HG02981 (cell line): ENCODE measurements around the gene NATD1.

ENCODE experiments used
- ATAC-seq: cut with Tn5 transposase; IDR thresholded peaks from one replicate; pipeline ENCODE4 v1.9.1; 2021; ENCODE audit warnings: mild to moderate bottlenecking, moderate library complexity; ENCODE audit not compliant: unreplicated experiment

Gene NATD1

DNA sequence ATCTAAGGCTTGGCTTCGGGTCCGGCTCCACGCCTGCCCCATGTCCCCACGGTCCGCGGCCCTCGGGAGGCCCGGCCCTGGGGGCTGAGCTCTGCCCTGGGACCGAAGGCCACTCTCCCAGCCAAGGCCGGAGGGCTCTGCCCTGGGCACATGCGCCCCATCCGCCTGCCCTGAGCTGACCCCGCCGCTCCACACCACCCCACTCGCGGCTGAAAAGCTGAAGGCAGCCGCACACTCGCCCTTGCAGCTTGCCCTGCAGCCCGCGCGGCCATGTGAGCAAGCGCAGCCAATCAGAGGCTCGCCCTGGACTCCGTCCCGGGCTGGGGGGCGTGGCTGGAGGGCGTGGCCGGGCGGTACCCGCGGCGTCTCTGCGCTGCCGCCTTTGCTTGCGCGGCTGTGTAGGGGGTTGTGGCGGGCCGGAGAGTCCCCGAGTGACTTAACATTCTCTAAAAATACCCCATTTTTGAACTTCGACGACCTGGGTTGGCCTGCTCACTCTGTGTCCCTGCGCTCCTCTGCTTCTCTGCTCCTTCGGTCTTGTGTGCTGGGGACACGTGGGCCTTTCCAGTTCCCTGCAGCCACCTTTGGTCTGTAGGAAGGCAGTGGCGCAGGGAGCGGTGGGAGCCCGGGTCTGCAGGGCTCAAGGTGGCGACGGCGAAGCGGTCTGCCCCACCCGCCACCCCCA, 22.5 kb upstream of the NATD1 start:
- peak; percentile 88 for ATAC-seq

DNA sequence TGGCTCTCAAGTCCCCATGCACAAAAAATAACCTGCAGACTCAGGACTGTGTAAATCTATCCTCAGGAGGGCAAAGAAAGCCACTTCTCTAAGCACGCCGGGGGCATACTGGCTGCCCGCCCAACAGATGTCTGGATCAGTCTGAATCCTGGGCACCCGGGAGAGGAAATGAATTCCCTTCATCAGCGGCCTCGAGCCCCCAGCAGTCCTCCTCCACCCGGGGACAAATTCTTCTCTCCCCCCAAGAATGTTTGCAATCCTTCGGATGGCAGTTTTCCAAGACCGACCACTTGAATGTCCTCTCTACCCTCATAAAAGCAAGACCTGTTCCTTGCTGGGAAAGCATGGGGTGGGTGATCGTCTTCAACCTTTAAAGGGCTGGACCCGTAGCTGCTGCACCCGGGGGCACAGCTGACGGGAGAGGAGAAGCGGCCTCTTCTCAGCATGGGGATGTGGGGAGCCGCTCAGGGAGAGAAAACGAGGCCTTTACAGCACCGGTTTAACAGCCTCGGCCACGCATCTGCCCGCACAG, 21.9 kb upstream of the NATD1 start:
- no peak for ATAC-seq

DNA sequence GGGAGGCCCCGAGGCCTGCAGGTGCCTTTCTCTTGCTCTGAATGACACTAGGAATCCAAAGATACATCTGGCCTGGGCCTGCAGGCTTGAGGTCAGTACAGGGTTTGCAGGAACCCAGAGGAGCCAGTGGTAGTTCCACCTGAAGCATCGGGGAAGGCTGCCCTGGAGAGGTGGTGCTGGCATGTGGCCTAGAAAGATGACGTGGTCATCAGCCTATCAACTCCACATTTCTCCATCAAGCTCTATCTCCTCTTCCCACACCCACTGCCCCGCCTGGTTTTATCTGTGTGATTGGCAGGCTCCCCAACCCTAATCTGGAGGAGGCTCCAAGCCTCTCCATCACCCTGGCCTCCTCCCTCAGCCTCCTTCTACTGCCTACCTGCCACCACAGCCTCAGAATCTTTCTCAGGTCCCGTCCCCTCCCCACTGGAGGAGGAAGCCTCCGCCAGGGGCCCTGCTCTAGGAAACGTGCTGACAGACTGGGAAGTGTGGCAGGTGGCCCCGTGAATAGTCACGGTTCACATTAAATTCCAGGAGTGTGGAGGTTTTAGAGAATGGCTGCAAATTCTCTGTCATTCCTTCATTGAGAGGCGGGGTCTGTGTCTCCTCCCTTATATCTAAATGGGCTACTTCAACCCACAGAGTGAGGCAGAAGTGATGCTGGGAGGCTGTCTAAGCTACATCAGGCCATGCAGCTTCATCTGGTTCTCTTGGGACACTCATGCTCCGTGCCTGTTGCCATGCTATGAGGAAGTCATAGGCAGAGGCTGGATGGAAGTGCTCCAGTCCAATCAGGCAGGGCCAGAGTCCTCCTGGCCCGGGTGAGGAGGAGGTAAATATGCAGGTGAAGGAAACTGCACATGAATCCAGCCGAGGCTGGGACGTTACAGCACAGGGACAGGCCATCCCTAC, 19.9 kb upstream of the NATD1 start:
- no peak for ATAC-seq

DNA sequence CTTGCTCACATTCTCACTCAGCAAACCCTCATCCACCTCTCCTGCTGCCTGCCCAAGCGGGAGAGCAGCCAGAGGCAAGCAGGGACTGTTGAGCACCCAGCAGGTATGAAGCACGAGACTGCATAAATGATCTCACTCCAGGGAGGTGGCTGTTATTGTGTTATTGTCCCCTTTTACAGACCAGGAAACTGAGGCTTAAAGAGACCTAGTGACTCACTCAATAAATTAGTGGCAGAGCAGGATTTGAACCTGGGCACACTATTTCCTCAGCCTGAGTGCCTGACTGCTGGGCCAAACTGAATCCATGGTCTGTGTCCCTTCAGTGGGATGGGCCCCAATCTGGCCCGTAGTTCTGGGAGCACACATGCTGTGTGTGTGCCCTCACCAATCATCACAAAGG, 19.0 kb upstream of the NATD1 start:
- no peak for ATAC-seq

DNA sequence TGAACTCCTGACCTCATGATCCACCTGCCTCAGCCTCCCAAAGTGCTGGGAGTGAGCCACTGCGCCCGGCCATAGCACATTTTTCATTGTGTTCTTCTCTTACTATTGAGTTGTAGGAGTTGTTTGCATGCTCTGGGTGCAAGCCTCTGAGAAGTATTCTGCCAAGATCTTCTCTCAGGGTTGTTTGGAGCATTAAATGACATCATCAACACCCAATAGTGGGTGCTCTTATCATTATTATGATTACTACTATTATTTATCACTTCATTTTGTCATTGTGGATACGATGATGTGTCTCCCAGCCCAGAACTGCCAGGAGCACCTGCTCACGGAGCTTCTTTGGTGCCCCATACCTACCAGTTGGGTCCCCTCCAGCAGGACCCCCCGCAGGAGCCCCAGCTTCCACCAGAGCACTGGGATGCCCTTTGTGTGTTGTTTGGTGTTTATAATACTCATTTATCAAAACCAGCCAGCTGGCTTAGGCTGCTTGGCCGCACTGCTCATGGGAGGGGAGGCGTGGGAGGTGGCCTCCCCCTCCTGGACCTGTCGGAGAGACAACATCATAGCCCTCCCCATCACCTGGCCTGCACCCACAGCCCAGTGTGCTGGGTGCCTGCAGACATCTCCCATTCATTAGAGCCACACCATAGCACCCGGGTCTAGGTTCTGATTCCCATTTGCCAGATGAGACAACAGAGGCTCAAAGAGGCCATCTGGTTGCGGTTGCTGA, 18.4 kb upstream of the NATD1 start:
- ATAC-seq, result no peak

DNA sequence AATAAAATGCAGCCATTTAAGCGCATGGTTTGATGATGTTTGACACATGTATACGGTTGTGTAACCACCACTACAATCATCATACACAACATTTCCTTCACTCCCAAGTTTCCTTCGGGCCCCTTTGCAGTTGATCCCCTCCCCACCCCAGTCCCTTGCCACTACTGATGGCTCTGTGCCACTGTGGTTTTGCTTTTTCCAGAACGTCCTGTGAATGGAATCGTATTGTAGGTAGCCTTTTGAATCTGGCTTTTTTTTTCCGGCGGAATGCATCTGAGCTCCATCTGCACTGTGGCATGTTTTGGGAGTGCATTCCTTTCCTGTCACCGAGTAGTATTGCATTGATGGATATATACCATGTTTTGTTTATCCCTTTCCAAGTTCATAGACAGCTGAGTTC, 16.2 kb upstream of the NATD1 start:
- ATAC-seq, result no peak

DNA sequence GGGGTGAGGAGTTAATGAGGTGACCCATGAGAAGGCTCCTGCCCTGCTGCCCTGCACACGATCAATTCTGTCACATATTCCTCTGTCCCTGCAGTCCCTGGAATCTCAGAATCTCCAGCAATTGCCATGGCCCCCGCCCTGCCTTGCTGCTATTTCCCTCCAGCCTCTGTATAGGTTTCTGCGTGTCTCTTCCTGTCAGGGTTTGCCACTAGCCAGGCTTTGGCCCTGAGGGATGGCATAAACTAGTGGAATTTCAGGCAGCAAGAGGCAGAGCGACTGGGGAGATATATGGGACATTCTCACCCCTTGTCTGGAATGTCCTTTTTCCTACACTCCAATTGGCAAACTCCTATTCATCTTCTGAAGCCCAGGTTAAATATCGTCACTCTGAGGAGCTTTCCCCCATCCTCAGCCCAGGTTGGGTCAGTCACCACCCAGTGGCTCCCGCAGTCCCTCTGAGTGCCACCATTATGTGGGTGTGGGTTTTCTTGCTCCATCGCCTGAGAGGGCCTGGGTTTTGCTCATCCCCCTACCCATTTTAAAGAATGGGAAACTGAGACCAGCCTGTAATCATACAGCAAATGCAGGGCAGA, 15.5 kb upstream of the NATD1 start:
- no peak for ATAC-seq

DNA sequence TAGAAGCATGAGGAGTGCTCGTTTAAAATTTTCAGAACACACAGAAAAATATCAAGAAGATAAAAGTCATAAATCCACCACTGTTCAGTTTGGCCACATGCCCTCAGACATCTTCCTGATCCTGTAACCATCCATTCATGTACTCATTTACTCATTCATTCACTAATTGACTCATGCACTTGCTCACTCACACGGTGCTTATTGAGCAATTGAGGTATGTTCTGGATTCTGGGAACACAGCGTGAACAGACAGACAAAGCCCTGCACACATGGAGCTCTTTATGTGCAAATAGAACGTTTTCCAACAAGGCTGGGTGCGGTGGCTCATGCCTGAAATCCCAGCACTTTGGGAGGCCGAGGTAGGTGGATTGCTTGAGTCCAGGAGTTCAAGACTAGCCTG, 10.2 kb upstream of the NATD1 start:
- ATAC-seq, result no peak

DNA sequence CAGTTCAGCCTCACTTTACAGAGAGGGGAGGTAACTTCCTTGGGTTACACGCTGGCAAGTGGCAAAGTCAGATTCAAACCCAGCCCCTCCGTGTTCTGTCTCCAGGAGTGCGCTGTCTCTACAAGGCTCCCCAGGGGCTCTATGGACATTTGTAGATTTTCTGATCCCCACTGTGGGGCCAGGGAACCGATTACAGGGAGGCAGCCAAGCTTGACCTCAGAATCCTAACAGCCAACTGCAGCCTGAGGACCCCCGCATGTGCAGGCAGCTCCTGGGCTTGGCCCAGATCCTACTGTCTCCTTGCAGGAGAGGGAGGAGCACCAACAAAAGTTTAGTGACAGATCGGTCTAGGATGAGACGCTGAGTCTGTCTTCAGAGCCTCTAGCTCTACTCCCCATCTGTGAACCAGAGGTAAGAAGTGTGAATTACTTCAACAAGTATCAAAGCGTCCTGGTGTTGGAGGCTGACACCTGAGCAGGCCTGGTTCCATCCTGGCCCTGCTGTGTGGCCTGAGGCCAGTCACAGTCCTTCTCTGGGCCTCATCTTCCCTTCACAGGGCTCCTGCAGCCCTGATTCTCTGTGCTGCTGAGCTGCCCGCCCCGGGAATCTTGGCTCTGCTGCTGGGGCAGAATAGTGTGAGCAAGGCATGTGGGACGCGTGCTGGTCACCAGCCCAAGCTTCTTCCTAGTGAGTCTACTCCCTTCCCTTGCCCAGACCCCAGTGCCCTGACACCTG, 9.2 kb upstream of the NATD1 start:
- no peak for ATAC-seq

DNA sequence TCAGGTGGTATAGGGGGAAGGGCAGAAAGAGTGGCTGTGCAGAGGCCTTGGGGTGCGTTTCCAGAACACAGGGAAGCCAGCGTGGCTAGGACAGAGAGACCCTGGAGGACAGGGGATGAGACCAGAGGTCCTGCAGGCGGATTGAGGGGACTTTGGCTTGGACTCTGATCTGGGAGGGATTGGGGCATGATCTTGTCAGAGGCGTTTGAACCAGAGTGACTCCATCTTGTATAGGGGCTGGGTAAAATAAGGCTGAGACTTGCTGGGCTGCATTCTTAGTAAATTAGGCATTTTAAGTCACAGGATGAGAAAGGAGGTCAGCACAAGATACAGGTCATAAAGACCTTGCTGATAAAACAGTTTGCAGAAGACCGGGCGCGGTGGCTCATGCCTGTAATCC, 5.4 kb upstream of the NATD1 start:
- no peak for ATAC-seq

DNA sequence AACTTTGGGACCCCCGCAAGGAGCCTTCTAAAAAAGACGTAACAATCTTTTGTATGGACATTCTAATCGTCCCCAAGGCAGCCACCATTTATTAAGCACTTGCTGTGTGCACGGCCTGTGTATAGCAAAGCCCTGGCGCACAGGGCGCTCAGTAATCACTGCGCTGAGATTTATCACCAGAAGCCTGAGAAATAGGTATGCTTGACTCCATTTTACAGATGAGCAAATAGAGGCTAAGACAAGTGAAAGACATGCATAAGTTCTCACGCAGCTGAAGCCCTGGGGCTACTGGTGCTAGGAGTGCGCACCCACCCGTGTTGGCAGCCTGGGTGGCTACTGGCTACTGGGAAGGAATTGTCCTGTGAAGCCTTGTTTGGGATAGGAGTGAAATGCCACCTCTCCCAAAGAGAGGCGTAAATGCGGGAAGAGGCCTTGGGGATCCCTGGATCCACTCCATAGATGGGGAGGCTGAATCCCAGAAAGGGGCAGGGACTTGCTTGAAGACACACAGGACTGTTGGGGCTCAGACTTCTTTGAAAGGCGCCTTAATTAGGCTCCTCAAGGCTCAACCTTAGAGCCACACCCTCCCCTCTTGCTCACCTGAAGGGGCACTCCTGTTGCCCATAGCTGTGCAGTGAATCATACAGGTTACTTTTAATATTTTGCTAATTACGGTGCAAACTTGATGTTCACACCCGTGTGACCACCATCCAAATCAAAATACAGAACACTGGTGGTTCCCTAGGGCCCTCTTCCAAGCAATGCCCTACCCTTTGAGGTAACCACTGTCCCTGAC, 634 bp upstream of the NATD1 start:
- ATAC-seq, result no peak

DNA sequence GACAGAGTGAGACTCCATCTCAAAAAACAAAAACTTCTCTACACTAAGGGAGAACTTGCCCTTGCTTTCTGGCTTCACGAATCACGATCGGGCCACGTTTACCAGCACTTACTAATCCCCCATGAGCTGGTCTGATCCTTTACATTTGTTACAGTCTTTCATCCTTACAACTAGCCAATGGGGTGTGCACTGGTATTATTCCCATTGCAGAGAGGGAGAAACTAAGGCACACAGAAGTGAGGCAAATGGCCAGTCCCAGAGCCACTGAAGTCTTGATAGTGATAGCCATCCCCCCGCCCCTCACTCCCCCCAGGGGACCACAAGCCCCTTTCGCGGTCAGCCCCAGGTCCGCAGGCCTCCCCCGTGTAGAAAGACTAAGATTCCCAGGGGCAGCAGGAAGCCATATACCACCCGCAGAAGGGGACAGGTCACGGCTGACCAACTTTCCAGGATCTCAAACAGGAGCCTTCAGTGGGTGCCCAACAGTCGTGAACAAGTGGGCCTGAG, 868 bp downstream of the NATD1 start:
- no peak for ATAC-seq

DNA sequence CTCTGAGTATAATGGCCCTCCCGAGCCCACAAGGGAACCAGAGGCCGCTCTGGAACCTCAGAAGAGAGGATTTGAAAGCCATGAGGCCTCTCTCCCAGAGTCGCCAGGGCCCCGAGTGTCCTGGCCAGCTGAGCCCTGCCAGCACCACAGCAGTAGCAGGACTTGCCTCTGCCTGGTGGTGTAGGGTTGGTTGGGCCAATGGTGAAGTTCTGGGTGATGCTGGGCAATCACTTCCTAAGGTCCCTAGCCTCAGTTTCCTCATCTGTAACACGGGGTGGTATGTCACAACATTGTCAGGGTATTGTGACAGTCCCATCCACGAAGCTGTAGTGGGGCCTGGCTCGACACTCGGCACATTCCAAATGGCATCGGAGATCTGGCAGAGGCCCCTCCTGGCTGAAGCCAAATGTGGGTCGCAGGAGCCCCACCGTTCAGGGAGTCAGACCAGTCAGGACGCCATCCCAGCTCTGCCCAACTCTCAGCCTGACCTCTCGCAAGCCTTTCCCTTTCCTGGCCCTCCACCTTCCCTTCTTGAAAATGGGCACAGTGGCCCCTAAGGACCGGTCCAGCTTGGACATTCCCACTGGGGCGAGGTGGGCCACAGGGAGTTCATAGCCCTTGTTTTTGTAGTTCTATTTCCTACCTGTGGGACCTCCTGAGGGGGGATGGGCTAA, 1.7 kb downstream of the NATD1 start:
- no peak for ATAC-seq

DNA sequence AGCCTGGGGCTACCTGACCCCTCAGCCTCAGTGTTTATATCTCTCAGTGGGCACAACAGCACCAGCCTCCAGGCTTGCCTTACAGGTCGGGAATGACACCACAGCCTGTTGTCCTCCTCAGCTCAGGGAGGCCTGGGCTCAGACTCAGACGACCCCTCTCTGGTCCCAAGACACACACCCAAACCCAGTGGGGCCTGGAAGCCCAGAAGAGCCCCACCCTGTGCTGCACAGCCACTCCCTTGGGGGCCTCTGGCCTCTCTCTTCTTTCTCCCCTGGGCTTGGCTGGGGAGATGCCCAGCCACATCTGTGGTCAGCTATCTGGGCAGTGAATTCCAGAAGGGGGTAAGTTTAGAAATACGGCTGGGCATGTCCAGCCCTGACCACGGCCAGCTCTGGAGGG, 2.4 kb downstream of the NATD1 start:
- no peak for ATAC-seq

DNA sequence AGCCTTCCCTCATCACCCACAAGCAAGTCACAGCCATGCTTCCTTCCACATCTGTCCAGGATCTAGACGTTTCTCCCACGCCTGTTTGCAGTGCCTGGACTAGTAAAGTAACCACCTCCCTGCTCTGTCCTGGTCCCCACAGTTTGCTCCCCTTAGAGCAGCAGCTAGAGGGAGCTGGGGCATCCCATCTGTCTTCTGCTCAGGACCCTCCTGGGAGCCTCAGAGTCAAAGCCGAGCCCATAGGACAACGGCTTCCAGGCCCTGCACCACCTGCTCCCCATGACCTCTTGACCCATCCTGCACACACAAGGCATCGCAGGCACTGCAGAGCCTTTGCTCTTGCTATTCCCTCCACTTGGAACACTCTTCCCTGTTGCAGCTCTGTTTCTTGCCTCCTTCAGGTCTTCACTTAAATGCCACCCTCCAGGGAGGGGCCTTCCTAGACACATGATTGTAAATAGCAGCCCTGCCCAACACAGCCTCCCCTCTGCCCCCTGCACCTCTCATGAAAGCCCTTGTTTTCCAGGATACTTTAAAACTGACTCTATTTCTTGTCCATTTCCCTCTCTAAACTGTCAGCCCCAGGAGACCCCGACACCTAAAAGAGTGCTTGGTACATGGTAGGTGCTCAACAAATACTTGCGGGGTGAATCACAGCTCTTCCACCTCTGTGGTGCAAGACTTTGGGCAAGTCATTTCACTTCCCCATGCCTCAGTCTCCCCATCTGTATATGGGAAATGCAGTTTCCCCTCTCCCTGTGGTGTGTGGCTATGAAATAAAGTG, 3.1 kb downstream of the NATD1 start:
- no peak for ATAC-seq

DNA sequence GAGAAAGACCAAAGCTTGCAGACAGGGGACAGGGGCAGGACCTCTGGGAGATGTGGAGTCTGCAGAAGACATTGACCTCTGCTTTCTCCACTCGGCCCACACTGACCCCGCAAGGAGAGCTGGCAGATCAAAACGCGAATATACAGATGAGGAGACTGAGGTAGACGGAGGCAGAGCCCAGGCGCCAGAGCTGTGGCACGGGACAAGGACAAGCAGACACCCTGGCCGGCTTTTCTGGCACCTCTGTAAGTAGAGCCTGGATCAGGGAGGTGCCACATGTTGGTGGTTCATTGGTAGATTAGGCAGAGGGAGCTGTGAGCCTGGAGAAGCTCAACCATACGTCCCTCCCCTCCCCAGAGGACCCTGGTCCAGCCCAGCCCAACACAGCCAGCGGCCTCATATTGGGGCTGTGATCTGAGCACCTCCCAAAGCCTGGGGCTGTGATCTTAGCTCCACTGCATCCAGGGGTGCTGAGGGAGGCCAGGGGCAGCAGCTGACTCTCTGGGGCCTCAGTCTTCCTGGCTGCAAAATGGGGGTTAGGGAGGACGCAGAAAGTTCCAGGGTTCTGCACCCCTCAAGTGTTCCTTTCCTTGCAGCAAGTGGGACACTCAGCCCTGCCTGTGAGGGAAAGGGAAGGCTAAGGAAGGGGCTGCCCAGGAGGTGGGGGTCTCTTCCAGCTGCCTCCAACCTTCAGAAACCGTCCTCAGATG, 4.0 kb downstream of the NATD1 start:
- no peak for ATAC-seq

DNA sequence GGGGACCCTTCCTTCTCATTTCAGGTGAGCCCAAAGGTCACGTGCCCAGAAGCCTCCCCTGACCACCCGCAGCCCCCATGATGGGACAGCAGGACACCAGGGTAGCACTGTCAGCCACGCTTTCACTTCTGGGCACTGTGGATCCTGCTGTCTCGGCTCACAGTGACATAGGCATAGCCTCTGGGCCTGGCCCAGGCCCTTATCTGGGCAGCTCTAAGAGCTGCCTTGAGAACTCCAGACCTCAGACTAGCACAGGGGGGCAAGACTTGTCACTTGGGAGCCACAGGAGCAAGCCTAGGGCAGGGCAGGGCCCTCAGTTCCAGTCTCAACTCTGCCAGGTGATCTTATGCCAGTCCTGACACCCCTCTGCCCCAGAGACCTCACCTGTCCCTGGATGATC, 4.7 kb downstream of the NATD1 start:
- no peak for ATAC-seq
